ENCODE results near the gene SNRPA1. TPM values are rescaled to one million over a fixed set of nuclear protein-coding genes. Genes with fewer than 3 reads are reported as not detected.
A peak's percentile ranks its signal among the peaks of the same experiment; 100 is the strongest.

SNRPA1 gene
- total and polyA plus RNA-seq, 2 of the 13 experiments (the other 11 are each of a cell fraction or from before 2014, with no cell fraction given) = 41.2 to 108 TPM

DNA sequence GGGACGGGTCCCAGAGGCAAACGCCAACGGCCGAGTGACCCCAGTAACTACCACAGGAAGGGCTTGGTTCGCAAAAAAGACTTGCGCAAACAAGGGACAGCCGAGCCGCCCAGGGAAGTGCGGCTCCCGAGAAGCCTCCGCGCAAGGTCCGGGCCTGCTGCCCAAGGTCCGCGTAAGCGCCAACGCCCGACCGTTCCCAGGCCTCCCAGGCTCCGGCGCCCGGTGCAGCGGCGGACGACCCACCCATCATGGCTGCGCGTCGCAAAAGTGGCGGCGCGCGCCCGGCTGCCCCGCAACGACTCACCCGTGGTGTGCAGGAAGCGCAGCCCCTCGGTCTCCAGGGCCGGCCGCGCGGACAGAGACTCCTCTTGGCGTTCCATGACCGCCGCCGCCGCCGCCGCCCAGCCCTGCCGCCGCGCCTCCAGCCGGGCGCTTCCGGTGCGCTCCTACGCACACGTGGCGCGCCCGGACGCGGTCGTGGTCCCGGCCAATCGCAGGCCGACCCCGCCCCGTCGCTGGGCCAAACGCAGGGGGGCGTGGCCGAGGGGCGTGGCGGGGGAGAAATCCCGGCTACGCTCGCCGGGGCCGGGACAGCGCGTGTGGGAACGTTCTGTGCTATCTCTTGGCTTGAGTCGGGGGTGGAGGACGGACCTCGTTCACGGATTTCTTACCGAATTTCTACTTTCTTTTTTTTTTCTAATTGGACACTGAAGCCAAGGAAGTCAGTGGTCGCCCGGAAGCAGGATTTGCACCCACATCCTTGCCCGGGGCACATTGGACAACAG, 17.8 kb downstream of the SNRPA1 start, which contains the start of gene SELENOS (continued):
- TF ChIP-seq MAZ (IDR thresholded peaks at IDR 0.05; ENCODE audit: borderline replicate concordance, low read depth, low read length) (no peak), MAZ (CRISPR knock-in tag; IDR thresholded peaks at IDR 0.05; ENCODE audit: low read depth) (peak; percentile 37; the same call in 1 of the 2 replicates), ZSCAN20 (CRISPR knock-in tag; IDR thresholded peaks at IDR 0.05; ENCODE audit: borderline replicate concordance) (peak; percentile 89), ZNF563 (CRISPR knock-in tag; IDR thresholded peaks at IDR 0.05) (peak; percentile 73; the same call in 1 of the 2 replicates), ZNF510 (CRISPR knock-in tag; IDR thresholded peaks at IDR 0.05; ENCODE audit: low read depth) (no peak), XBP1 (CRISPR knock-in tag; IDR thresholded peaks at IDR 0.05) (0 out of 2 replicates have a peak, but pooled peaks have one; percentile 51), ZFY (CRISPR knock-in tag; IDR thresholded peaks at IDR 0.05) (peak; percentile 96), NCOR1 (IDR thresholded peaks at IDR 0.05; ENCODE audit: borderline replicate concordance, low read length) (no peak; the same call in 1 of the 2 replicates), ZNF30 (CRISPR knock-in tag; IDR thresholded peaks at IDR 0.05) (no peak), FOXO4 (CRISPR knock-in tag; conservative IDR thresholded peaks at IDR 0.05) (no peak), GATA4 (IDR thresholded peaks at IDR 0.05; ENCODE audit: borderline replicate concordance, low read depth) (no peak), ZSCAN21 (CRISPR knock-in tag; IDR thresholded peaks at IDR 0.05; ENCODE audit: borderline replicate concordance) (peak; percentile 78; the same call in 1 of the 2 replicates), TMF1 (CRISPR knock-in tag; IDR thresholded peaks at IDR 0.05; ENCODE audit: low read depth) (peak; percentile 87; the same call in 1 of the 2 replicates), ZNF329 (CRISPR knock-in tag; IDR thresholded peaks at IDR 0.05; ENCODE audit: low read depth) (0 out of 2 replicates have a peak, but pooled peaks have one; percentile 30), ZMYM2 (CRISPR knock-in tag; IDR thresholded peaks at IDR 0.05) (no peak), RBM39 (IDR thresholded peaks at IDR 0.05; ENCODE audit: low read depth, low read length, poor library complexity, severe bottlenecking) (peak; percentile 40), POGZ (CRISPR knock-in tag; IDR thresholded peaks at IDR 0.05) (no peak)
- TF ChIP-seq, protein P1, sequence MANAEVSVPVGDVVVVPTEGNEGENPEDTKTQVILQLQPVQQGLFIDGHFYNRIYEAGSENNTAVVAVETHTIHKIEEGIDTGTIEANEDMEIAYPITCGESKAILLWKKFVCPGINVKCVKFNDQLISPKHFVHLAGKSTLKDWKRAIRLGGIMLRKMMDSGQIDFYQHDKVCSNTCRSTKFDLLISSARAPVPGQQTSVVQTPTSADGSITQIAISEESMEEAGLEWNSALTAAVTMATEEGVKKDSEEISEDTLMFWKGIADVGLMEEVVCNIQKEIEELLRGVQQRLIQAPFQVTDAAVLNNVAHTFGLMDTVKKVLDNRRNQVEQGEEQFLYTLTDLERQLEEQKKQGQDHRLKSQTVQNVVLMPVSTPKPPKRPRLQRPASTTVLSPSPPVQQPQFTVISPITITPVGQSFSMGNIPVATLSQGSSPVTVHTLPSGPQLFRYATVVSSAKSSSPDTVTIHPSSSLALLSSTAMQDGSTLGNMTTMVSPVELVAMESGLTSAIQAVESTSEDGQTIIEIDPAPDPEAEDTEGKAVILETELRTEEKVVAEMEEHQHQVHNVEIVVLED (CRISPR knock-in tag; IDR thresholded peaks at IDR 0.05; ENCODE audit: borderline replicate concordance) = peak; percentile 93
- TF ChIP-seq, protein P2, sequence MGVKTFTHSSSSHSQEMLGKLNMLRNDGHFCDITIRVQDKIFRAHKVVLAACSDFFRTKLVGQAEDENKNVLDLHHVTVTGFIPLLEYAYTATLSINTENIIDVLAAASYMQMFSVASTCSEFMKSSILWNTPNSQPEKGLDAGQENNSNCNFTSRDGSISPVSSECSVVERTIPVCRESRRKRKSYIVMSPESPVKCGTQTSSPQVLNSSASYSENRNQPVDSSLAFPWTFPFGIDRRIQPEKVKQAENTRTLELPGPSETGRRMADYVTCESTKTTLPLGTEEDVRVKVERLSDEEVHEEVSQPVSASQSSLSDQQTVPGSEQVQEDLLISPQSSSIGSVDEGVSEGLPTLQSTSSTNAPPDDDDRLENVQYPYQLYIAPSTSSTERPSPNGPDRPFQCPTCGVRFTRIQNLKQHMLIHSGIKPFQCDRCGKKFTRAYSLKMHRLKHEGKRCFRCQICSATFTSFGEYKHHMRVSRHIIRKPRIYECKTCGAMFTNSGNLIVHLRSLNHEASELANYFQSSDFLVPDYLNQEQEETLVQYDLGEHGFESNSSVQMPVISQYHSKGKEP (CRISPR knock-in tag; IDR thresholded peaks at IDR 0.05) = no peak
- TF ChIP-seq, protein P3, sequence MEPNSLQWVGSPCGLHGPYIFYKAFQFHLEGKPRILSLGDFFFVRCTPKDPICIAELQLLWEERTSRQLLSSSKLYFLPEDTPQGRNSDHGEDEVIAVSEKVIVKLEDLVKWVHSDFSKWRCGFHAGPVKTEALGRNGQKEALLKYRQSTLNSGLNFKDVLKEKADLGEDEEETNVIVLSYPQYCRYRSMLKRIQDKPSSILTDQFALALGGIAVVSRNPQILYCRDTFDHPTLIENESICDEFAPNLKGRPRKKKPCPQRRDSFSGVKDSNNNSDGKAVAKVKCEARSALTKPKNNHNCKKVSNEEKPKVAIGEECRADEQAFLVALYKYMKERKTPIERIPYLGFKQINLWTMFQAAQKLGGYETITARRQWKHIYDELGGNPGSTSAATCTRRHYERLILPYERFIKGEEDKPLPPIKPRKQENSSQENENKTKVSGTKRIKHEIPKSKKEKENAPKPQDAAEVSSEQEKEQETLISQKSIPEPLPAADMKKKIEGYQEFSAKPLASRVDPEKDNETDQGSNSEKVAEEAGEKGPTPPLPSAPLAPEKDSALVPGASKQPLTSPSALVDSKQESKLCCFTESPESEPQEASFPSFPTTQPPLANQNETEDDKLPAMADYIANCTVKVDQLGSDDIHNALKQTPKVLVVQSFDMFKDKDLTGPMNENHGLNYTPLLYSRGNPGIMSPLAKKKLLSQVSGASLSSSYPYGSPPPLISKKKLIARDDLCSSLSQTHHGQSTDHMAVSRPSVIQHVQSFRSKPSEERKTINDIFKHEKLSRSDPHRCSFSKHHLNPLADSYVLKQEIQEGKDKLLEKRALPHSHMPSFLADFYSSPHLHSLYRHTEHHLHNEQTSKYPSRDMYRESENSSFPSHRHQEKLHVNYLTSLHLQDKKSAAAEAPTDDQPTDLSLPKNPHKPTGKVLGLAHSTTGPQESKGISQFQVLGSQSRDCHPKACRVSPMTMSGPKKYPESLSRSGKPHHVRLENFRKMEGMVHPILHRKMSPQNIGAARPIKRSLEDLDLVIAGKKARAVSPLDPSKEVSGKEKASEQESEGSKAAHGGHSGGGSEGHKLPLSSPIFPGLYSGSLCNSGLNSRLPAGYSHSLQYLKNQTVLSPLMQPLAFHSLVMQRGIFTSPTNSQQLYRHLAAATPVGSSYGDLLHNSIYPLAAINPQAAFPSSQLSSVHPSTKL (CRISPR knock-in tag; IDR thresholded peaks at IDR 0.05) = peak; percentile 19; the same call in 1 of the 2 replicates

Measured in HepG2 (cell line).